H54 (cell line): ENCODE data around the gene PCDH9.

Experiments
- DNase-seq: peaks from one replicate; pipeline ENCODE4 v3.0.0; 2011; ENCODE audit warnings: low spot score, mixed read lengths; ENCODE audit not compliant: insufficient read length
- FAIRE-seq: peaks from 3 replicates; lab custom pipeline; 2011; peaks lifted over from hg19 to GRCh38; lab: Jason Lieb, UNC
- POLR2A ChIP-seq: IDR thresholded peaks from 2 replicates; pipeline ENCODE4 v1.6.1; 2011; ENCODE audit warnings: low read depth, mild to moderate bottlenecking, low read length

PCDH9 gene

DNA sequence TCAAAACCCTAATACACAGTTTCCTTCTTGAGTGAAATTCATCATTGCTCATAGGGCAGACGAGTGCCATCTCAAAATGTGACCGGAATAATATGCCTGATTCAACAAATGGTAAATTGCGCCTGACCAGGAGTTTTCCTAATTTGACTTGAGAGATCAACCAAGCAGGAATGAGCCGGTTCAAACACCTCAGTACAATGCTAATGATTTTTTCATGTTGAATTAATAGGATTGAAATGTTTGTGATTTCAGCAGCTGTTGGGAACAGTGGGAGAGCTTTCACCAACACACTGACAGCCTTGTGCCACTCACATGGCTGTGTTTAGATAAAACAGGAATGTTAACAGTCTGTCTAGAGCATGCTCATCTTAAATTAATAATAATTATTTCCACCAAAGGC is 484.8 kb downstream of the PCDH9 start:
- FAIRE-seq = no peak

DNA sequence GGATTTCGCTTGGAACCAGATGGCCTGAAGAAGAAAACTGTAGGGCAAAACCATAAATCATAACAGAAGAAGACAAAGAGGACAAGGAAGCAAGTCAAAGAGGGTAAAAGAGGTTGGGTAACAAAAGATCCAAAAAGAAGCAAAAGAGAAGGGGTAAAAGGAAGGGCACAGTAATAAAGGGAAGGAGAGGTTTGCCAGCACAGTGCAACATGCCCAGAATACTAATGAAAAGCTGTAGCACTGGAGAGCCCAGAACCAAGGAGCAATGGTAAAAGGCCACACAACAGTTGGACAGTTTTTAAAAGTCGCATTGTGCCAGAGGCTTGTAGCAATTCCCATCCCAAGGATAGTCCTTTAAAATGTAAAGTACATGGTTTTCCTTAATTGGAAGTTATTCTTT is 506.6 kb downstream of the PCDH9 start:
- no peak for TF ChIP-seq POLR2A
- FAIRE-seq = no peak
- DNase-seq = no peak

More for the DNA sequence above, 484.8 kb downstream of the PCDH9 start:
- DNase-seq = no peak
- TF ChIP-seq POLR2A = no peak

DNA sequence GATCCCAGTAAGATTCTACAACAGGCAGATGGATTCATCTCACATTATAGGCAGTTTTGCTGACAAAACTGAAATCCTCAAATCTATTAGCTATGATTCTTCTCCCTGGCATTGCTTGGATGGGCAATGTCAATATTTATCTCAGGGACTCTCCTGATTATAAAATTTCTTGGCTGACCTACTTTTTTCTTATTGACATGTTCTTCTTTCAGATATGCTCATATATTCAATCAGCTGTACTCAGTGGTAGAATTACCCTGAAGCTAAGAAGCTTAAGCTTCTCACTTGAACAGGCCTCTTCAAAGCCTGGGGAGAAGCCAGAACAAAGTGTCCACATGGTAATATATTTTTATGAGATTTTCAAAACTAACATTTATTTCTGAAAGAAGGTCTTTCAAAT is 513.6 kb downstream of the PCDH9 start:
- no peak for TF ChIP-seq POLR2A
- FAIRE-seq (no peak), DNase-seq (no peak)

DNA sequence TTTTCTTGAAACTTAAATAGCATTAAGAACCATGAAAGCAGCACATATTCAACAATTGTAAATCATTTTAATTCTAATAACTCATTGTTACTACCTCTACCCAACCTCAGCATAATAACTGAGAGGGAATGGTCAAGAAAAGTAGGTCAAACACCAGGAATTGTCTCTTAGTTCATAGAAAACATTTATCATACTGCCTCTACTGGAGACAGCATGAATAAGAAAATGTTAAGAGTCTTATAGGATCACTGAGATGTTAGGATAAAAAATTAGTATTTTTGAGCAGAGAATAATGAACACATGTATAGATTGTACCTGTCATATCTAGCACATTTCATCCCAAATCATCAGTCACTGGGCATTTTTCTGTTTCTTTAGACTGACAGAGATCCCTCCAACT is 515.3 kb downstream of the PCDH9 start:
- no peak for TF ChIP-seq POLR2A
- no peak for DNase-seq
- FAIRE-seq = no peak

DNA sequence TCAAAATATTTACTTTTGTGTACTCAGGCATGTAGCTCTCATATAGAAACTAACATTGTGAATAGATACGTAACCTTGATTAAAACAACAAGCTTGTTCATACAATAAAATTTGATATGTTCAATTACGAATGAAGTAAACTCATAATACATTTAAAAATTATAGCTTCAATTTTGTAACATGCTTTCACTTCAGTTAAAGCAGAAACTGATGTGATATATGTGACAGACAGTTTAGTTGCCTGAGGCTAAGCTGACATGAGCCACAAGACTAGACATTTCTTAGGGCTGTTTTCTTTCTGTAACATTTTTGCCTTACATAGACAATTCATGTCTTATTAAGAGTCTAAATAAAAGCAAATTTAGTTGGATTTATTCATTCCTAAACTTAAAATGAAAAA is 526.0 kb downstream of the PCDH9 start:
- FAIRE-seq = no peak
- DNase-seq = no peak
- no peak for TF ChIP-seq POLR2A

DNA sequence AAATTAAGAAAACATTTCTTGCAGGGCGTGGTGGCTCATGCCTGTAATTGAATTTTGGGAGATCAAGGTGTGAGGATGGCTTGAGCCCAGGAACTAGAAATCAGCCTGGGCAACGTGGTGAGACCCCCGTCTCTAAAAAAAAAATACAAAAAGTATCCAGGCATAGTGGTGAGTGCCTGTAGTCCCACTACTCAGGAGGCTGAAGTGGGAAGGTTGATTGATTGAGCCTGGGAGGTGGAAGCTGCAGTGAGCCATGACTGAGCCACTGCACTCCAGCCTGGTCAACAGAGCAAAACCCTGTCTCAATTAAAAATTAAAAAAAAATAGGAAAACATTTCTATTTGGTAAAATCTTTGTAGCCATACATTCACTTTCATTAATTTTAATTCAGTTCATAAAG is 526.5 kb downstream of the PCDH9 start:
- TF ChIP-seq POLR2A = no peak
- DNase-seq (no peak), FAIRE-seq (no peak)

DNA sequence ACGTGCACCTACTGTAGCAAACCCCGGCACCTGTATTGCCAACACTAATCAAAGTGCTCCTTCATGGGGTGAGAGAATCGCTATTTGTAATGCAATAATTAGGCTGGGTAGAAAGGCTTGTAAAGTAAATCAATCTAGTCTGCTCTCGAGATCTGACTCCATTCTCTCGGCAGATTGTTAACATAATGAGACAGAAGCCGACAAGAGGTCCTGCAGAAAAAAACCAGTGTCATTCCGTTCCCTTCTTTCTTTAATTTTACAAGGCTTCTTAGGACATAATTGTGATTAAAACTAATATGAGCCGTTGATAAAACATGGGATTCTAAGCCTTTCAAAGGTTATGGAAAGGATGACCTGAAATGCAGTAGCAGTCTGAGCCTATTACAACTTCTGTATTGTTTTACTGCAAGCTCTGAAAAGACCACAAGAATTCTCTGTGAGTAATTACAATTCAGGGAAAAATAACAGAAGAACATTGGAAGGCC is 530.0 kb downstream of the PCDH9 start:
- no peak for DNase-seq
- no peak for FAIRE-seq
- no peak for TF ChIP-seq POLR2A

DNA sequence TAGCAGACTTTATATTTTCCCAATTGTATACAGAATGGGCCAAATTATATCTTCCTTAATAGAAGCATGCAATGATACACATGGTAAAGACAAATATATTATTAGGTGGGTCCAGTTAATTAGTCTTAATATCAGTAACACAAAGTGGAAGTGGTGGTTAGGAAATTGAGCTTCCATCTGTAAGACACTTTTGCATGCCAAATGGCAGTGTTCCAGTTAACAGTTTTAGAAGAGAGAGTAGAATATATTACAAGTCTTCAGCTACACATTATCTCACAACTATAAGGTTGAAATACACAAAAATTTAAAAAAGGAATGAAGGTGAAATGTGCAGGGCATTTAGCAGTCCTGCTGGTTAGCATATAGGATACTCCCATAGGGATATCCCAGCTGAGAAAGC is 536.5 kb downstream of the PCDH9 start:
- FAIRE-seq (no peak), DNase-seq (no peak)
- TF ChIP-seq POLR2A = no peak

DNA sequence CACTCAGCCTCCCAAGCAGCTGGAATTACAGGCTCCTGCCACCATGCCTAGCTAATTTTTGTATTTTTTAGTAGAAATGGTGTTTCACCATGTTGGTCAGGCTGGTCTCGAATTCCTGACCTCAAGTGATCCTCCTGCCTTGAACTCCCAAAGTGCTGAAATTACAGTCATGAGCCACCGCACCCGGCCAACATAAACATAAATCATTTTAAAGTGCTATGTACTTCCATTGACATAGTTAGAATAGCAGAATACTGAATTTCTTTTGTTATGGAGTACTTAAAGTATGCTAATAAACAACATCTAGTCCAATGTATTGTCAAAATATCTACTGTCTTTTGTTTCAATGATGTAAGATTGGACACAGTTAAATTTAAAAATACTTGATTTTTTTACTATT is 539.0 kb downstream of the PCDH9 start:
- no peak for FAIRE-seq
- no peak for TF ChIP-seq POLR2A

DNA sequence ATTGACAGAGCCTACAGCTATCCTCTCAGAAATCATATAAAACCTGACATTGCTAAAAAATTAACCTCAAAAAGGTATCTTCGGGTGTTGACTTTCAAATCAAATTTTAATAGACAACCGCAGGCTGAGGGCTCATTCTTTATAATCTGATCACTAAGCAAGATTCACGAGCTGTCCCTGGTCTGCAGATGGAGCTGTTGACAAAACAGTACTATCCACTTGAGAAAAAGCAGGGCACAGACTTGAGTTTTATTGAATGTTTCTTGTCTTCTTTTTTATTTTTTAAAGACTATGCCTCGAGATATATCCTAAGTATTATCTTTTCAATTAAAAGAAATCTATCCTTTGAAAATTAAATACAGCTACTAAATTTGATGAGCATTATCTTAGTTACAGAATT is 540.5 kb downstream of the PCDH9 start:
- FAIRE-seq = no peak
- no peak for DNase-seq

More for the DNA sequence above, 539.0 kb downstream of the PCDH9 start:
- DNase-seq = no peak

DNA sequence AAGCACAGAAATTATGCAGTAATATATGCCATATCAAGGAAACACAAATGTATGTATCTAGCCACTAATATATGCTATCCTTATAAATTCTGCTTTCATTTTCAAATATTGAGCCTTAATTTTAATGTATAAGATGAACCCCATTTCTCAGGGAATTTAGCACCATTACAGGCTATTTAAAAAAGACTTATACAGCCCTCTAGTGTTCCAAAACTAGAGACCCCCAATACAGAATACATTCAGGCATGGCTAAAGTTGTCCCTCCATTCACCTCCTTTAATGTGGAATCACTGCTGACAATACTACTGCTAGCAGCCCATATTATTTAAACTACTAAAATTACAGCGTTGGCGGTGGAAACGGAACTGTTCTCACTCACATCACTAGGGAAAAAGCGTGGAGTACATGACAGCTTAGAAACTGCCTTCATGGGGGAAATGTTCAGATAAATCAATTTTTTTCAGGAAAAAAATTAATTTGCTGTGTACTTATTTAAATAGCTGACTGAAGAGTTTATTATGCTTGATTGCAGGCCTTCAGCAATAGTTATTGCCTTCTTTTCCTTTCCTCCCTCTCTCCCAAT is 541.0 kb downstream of the PCDH9 start:
- TF ChIP-seq POLR2A = no peak
- FAIRE-seq = no peak
- no peak for DNase-seq

More for the DNA sequence above, 540.5 kb downstream of the PCDH9 start:
- no peak for TF ChIP-seq POLR2A

DNA sequence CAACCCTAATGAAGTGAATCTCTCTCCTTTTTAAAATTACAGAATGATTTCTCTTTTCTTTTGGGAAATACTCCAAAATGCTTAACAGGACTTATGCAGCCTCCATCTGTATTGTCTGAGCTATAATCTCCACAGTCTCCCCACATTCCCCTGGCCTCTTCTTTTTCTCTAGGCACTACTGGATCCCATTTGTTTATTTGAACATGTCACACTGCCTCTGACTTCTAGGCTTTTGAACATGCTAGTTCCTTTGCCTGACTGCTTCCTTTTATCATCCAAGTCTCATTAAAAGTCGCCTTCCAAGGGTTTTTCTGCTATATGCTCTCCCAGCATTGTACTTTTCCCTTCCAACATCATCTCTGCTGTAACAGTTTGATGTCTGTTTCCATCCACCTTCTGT is 548.7 kb downstream of the PCDH9 start:
- no peak for TF ChIP-seq POLR2A
- FAIRE-seq (no peak), DNase-seq (no peak)

DNA sequence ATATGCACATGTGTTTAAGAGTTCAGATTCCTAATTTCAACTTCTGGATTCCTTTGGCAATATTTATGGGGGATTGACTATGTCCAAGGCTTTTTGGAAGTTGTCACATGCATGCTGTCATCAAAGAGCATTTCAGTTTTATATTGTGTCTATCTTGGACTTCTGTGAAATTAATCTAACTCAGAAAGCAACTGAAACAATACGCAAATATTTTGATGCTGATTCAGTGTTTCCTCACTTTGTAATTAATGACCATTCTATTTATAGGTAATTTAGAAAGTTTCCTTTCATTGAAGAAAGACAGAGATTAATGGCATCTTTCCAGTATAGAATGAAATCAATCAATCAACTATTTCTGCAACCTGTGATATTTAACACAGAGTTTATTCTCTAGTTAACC is 550.1 kb downstream of the PCDH9 start:
- no peak for TF ChIP-seq POLR2A
- DNase-seq (no peak), FAIRE-seq (no peak)

DNA sequence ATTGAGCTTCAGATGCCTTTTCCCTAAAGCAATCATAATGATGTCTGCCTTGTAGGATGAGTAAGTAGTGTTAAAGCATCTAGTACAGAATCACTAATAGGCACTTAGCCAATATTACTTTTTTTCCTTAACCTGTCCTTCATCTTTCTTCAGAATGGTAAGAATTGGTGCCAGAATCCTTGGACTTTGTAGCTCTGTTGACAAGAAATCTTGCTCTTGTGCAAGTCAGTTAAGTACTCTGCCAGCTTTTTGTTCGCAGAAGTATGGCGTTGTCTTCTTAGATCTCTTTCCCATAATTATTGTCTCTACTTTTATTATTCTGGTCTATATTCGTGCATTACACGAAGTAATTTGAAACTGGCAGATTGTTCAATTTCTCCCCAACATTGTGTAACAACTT is 554.5 kb downstream of the PCDH9 start:
- no peak for TF ChIP-seq POLR2A
- FAIRE-seq (peak; percentile 11), DNase-seq (no peak)

DNA sequence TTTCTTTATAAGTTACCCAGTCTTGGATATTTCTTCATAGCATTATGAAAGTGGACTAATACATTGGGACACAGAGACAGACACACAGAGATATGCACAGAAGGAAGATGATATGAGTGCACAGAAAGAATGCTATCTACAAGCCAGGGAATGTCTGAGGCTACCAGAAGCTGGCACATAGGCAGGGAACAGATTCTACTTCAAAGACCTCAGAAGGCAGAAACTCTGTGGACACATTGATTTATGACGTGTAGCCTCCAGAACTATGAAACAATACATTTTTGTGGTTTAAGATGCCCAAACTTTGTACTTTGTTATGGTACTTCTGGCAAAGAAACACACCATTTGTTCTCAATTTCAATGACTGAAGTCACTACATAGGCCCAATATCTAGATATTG is 556.7 kb downstream of the PCDH9 start:
- no peak for FAIRE-seq
- no peak for TF ChIP-seq POLR2A
- no peak for DNase-seq

DNA sequence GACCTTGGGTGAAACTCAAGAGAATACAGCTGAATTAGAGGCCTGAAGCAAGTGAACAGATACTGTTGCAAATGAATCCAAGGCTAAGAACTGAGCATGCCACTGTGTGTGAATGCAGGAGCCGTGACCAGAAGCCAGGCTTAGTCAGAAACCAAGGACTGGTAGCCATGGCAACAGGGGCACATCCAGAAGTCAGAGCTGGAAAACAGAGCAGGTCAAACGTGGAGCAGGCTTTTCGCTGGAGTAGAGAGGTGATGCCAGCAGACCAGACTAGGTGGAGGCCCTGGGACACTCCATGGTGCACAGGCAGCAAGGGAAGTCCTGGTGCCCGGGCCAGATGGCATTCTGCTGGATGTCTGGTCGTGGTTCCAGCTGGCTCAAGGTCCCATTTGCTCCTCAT is 564.1 kb downstream of the PCDH9 start:
- peak; percentile 26 for DNase-seq
- peak; percentile 95 for FAIRE-seq
- TF ChIP-seq POLR2A = no peak

DNA sequence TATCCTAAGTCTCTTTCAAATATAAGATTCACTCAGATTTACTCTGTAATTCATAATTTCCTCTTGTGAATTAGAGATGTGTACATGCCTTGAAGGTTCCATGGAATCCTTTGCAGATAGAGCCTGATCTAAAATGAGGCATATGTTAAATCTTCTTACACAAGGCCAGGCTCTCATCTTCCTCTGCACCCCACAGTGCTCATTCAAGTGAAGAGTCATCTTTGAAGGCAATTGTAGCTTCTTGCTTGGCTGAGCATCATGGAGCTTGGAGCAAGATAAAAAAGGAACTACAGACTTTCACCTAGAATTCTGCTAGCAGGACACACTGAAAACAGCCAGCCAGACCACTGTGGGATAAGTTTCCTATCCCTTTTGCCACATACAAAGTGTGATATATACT is 566.4 kb downstream of the PCDH9 start:
- DNase-seq (no peak), FAIRE-seq (no peak)
- no peak for TF ChIP-seq POLR2A
